Smooth muscle cell of the pulmonary artery (primary cell): Measurements from ENCODE around the gene MPC1L. TPM values are rescaled to one million over a fixed set of nuclear protein-coding genes. Genes with fewer than 3 reads are reported as not detected.

Experiments
- total RNA-seq: library from RNA; depleted of rRNA; stranded (reverse); fragments of >200 nt; gene quantifications from 2 replicates; pipeline ENCODE4 v1.2.3, GENCODE V29; 2014

The MPC1L gene
- not detected in 2 replicates for total RNA-seq

DNA sequence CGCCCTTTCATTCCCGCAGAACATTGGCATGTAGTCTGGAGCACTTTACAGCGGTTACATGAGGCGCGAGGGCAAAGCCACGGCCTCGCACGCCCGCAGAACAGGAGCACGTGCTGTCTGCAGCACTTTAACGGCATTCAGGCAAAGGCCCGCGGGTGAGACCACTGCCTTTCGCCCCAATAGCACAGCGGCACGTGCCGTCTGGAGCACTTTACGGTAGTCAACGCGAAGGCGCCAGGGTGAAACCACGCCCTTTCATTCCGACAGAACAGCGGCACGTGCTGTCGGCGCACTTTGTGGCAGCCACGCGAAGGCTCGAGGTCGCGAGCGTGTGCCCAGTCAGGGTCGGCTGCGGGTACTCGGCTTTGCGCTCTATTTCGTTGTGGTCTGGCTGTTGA, at the start of gene MPC1L:
Gene MPC1L (plus strand): TSS at position 290 of the 398 bp plus-strand sequence. CDS start 138 bp downstream, outside the sequence.

DNA sequence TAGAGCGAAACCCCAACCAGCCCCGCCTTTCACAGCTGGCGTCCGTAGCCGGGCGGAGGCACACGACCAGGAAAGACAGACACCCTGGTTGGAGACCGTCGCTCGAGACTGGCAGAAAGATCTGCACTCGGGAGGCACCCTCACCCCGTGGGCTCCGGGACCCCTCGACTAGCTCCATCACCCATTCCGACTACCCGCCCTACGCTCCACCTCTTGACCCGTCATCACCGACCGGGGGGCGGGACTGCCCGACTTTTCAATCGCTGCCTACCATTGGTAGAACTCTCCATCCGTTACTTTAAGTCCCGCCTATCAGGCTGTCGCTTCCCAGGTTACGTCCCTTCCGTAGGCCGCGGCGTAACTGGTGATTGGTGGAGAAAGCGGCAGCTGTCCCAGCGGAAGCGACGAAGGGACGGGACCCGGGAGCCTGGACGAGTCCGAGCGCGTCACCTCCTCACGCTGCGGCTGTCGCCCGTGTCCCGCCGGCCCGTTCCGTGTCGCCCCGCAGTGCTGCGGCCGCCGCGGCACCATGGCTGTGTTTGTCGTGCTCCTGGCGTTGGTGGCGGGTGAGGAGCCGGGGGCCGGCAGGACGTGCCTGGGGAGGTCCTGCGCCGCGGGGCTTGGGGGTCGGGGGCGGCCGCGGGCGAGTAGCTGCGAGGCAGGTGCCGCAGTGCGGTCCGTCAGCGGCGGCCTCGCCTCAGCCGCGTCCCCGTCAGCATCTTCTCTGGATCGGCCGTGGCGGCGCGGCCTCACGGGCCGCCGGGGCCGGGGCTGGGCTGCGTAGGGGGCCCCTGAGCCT, 42.5 kb upstream of the MPC1L start, which contains the start of gene ATP6AP2:
Gene ATP6AP2 (plus strand): TSS at position 434 of the 799 bp plus-strand sequence. CDS start 96 bp downstream, at position 530.

DNA sequence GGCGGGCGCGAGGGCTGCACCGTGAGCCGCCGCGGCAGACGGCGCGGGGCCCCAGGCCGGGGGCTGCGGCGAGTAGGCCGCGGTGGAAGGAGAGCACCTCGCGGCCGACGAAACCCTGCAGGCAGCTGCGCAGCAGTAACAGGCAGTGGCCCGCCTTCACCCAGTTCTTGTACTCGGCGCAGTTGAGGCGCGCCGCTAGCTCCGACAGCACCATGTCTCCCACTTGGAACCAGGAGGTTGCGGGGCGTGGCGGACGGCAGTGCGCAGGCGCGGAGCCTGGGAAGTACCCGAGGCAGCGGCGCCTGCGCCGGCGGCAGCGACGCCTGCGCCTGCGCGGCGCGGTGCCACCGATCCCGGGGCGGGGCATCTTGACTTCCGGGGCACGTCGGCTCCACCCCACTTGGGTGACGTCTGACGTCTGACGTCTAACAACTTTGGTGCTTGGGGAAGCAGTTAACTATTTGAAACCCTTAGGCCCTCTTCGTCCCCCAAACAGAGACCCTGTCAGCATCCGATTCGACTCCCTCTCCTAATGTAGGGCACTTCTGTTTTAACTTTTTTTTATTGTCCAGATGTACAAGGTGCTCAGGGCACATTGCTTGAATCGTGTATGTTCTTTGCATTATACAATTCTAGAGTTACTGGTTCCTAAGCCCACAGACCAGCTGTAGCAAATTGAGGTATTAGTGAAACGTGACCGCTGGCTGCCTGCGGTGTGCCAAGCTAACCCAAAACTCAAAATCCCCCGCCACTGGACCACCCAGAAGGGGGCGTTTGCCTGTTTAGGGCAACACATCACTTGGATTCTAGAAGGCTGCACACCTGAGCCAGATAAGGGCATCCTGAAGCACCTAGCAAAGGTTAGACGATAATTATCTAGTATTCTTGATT, 24.3 kb downstream of the MPC1L start, which contains the start of gene CXorf38:
Gene CXorf38 (minus strand): TSS at position 255 of the 891 bp plus-strand sequence. CDS start 41 bp downstream, at position 214.

Other genes with a start within 250 kb of the MPC1L start
- 264 and 266 TPM in 2 replicates for gene ATP6AP2, start 42.5 kb upstream of the MPC1L start, total RNA-seq
- 7.5 TPM in 2 replicates for gene CXorf38, start 24.1 kb downstream of the MPC1L start, total RNA-seq
- 21.8 and 27.4 TPM in 2 replicates for gene MED14, start 112.1 kb downstream of the MPC1L start, total RNA-seq